ENCODE results near the gene LILRB5.
"Not testable (repeated sequence)": the region's sequence is repeated elsewhere in the genome, so short reads cannot be mapped to it uniquely, and the experiment has no call there.

The LILRB5 gene

GRCh38 chr19:54209811-54210494, 47.1 kb downstream of the LILRB5 start:
- DNase-seq: no peak

- DNase-seq: no peak
These were observed 47.8 kb downstream of the LILRB5 start for GRCh38 chr19:54209058-54209810.

GRCh38 chr19:54208784-54209057, 48.4 kb downstream of the LILRB5 start:
- no peak for DNase-seq

GRCh38 chr19:54207983-54208783, 48.9 kb downstream of the LILRB5 start:
- DNase-seq: no peak

GRCh38 chr19:54207676-54207982, 49.4 kb downstream of the LILRB5 start:
- DNase-seq: no peak

GRCh38 chr19:54207193-54207592, 49.9 kb downstream of the LILRB5 start:
- not testable (repeated sequence) for DNase-seq

- DNase-seq: no peak
These were observed 50.3 kb downstream of the LILRB5 start for GRCh38 chr19:54206831-54207177.

GRCh38 chr19:54206030-54206830, 50.8 kb downstream of the LILRB5 start:
- DNase-seq: no peak

GRCh38 chr19:54204767-54205468, 52.2 kb downstream of the LILRB5 start:
- DNase-seq: no peak

GRCh38 chr19:54203151-54203611, 53.9 kb downstream of the LILRB5 start:
- DNase-seq: no peak

- no peak for DNase-seq
These were observed 55.1 kb downstream of the LILRB5 start for GRCh38 chr19:54201980-54202379.

GRCh38 chr19:54201172-54201701, 55.8 kb downstream of the LILRB5 start:
- no peak for DNase-seq

Measured in NK-92 treated with Interleukin-12 subunit alpha and Interleukin-12 subunit beta, amount 100 ng/mL, for 24 hours (cell line).